HPDE6-E6E7 (cell line): ENCODE data around the gene LNX2.

Experiments used
- DNase-seq: peaks from one replicate; pipeline ENCODE4 v3.0.0; 2011; ENCODE audit warnings: missing footprints; ENCODE audit errors: extremely low spot score

The LNX2 gene

GRCh38 chr13:27504868-27505194 is 115.5 kb downstream of the LNX2 start:
- no peak for DNase-seq

DNA sequence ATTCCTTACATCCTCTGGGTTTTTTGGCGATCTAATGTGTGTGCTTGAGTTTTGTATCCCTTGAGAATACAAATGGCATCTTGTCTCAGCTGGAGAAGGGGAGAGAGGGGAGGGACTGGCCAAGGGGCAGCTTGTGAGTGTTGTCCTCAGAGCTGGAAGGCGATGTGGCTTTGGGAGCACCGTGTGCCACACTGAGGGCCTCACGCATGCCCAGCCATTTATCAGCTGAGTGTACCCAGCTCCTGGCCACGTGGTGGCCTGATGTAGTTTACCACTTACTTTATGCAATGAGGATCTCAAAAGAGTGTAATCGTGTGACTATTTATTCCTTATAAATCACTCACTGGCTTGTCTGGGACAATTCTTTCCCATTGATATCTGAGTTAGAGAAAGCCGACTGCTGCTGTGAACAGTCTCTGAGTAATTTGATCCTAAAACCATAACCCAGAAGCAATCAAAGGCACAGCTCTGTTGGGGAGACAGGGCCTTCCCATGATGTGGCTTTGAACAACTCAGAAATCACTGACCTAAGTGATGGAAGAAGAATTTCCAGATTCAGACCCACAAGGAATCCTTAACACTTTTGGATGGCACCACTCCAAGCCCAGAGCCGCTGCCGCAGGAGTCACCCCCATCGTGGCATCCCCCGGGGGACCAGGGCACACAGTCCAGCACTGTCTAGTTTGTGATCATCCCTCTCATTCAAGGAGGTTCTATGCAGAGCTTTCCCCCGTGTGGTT is 116.0 kb downstream of the LNX2 start:
- DNase-seq = no peak

DNA sequence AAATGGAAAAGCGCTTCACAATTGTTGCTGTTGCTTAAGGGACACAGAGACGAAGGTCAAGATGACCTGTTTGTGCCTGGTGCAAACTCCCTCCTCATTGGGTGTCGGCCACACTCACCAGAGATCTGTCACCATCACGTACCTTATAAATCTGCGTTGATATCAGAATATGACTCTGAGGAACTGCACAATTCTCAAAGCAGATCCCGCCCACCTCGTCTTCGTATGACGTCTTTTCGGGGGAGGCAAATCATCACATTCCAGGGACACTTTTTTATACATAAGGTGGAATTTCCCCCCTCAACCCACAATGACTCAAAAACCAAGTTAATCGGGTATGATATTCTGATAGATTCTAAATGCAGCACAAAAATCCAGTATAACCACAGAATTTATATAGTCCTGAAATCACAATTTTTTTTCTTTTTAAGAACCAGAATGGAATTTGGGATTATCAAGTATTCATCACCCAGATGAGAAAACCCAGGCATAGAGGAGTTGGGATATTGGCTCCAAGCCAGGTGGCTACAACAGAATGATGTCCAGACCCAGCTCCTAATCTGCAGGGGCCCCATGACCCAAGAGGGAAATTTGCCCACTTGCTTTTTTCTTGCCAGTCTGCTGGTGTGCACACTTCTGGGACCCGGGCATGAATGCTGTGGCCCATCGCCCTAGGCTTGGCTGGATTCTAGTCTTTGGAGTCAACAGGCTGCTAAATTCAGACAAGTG is 119.4 kb downstream of the LNX2 start:
- DNase-seq = no peak

DNA sequence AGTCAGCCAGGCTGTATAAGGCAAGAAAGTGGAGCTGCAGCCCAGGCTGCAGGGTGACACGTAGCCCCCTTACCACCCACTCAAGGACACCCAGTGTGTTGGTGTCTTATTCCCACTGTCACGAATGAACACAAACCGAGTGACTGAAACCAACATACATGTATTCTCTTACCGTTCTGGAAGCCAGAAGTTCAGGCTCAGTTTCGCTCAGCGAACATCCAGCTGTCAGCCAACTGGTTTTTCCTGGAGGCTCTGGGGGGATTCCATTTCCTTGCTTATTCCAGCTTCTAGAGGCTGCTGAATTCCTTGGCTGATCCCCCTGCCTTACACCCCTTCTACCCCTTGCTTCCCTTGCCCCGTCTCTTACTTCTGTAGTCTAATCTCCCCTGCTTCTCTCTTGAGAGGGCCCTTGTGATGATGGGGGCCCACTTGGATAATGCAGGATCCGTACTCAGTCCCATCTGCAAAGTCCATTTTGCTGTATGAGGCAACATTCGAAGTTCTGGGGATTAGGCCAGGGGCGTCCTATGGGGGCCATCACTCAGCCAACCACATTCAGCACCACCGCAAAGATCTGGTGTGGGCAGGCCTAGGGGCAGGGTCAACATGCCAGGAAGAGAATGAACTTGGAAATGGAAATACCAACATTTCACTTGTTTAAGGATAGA is 122.6 kb downstream of the LNX2 start:
- no peak for DNase-seq

DNA sequence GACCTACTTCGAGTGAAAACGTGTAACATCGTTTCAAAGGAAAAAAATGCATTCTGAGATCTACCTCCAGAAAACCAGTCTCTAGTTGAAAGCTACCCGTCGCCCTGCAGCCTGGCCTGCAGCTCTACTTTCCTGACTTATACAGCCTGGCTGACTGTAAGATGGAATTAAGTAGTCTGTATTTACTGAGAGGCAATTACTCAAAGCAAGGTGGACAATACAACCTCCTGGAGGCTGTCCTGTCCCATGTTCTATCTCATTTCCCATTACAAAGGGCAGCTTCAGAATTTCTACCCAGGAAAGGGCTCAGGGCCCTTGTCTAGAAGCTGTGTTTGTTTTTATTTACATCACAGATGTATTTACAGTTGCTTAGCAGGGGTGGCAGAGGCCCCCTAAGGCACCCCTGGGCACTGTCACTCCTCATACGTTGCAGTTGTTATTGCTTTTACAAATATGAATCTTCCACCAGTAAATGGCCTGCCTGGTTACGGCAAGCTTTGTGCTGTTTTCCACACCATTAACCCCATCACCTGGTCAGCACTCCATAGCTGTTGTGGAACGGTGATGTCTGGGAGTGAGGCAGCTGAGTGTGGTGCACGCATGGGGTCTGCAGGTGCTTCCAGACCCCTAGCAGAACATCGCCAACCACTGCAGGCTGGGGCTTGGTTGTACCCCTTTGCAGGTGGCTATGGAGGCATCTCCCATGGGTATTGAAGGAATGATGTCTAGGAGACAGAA is 123.6 kb downstream of the LNX2 start:
- no peak for DNase-seq

GRCh38 chr13:27496006-27496405 is 124.3 kb downstream of the LNX2 start:
- no peak for DNase-seq
